HepG2 (cell line): ENCODE results near the gene PLXNB2. TPM values are rescaled to one million over a fixed set of nuclear protein-coding genes. Genes with fewer than 3 reads are reported as not detected.

ENCODE experiments used
- AKAP8 ChIP-seq: sonication (generic); formaldehyde crosslinking; IDR thresholded peaks from 2 replicates; pipeline ENCODE4 v1.5.1; 2020; ENCODE audit warnings: mild to moderate bottlenecking, missing genetic modification reagents
- EZH2 ChIP-seq: conservative IDR thresholded peaks from 2 replicates; pipeline ENCODE4 v1.6.1; 2012; ENCODE audit warnings: mild to moderate bottlenecking, low read depth, low read length, moderate library complexity
- GFI1 ChIP-seq: sonication (generic); formaldehyde crosslinking; IDR thresholded peaks from 2 replicates; pipeline ENCODE4 v1.5.0; 2020; ENCODE audit warnings: missing genetic modification reagents, mild to moderate bottlenecking, borderline replicate concordance
- HNRNPH1 ChIP-seq: fragments of 200-400 bp; formaldehyde crosslinking; optimal IDR thresholded peaks from 2 replicates; pipeline ENCODE3; 2017; ENCODE audit warnings: mild to moderate bottlenecking, low read depth, low read length
- HNRNPL ChIP-seq: fragments of 200-400 bp; formaldehyde crosslinking; IDR thresholded peaks from 2 replicates; pipeline ENCODE4 v1.6.1; 2017; ENCODE audit warnings: mild to moderate bottlenecking, low read depth, low read length
- SMAD1 ChIP-seq: sonication (generic); formaldehyde crosslinking; IDR thresholded peaks from 2 replicates; pipeline ENCODE4 v1.4.0; 2020; ENCODE audit warnings: missing genetic modification reagents, low read depth, mild to moderate bottlenecking, borderline replicate concordance
- TFAP4 ChIP-seq: sonication (generic); IDR thresholded peaks from 2 replicates; pipeline ENCODE4 v1.6.1; 2016; ENCODE audit warnings: low read depth, borderline replicate concordance
- TP53 ChIP-seq: sonication (generic); formaldehyde crosslinking; conservative IDR thresholded peaks from 2 replicates; pipeline ENCODE4 v1.4.0; 2020; ENCODE audit warnings: missing genetic modification reagents
- ZC3H13 ChIP-seq: sonication (generic); formaldehyde crosslinking; IDR thresholded peaks from 2 replicates; pipeline ENCODE4 v1.8.1; 2023; ENCODE audit warnings: mild to moderate bottlenecking, missing genetic modification reagents, moderate library complexity
- ZNF12 ChIP-seq: sonication (generic); formaldehyde crosslinking; IDR thresholded peaks from 2 replicates; pipeline ENCODE4 v1.5.0; 2020; ENCODE audit warnings: missing genetic modification reagents
- ZNF160 ChIP-seq: sonication (generic); formaldehyde crosslinking; IDR thresholded peaks from 2 replicates; pipeline ENCODE4 v1.8.0; 2022; ENCODE audit warnings: mild to moderate bottlenecking, inconsistent platforms, missing genetic modification reagents
- ZNF275 ChIP-seq: sonication (generic); formaldehyde crosslinking; IDR thresholded peaks from 2 replicates; pipeline ENCODE4 v1.8.0; 2022; ENCODE audit warnings: missing genetic modification reagents, mild to moderate bottlenecking, inconsistent platforms, borderline replicate concordance
- ZNF580 ChIP-seq: IDR thresholded peaks from 2 replicates; pipeline ENCODE4 v1.6.1; 2016; ENCODE audit warnings: low read depth, borderline replicate concordance
- ZNF740 ChIP-seq: sonication (generic); formaldehyde crosslinking; IDR thresholded peaks from 2 replicates; pipeline ENCODE4 v1.4.0; 2020; ENCODE audit warnings: missing genetic modification reagents
- ZSCAN9 ChIP-seq: IDR thresholded peaks from 2 replicates; pipeline ENCODE4 v1.6.1; 2016; ENCODE audit warnings: borderline replicate concordance
- polyA plus RNA-seq, 8 experiments: library from polyadenylated mRNA; depleted of rRNA in 3 of 8; stranded (reverse) in 7 of 8; unstranded in 1 of 8; fragments of >200 nt; fragmentation: Illumina TruSeq in 4 of 8; extraction: Trizol in 4 of 8; gene quantifications; 2 replicates each; pipeline versions ENCODE4 v1.2.1 to v1.2.3, GENCODE V29; 2011 to 2016; ENCODE audit warnings: low read depth in 4 of 8, missing spikeins in 1 of 8, mixed read lengths in 1 of 8; ENCODE audit not compliant: insufficient read depth in 1 of 8
- total RNA-seq, 5 experiments: library from RNA; depleted of rRNA; stranded (reverse); fragments of >200 nt; fragmentation: Illumina TruSeq; extraction: Trizol; gene quantifications; 2 replicates each; pipeline ENCODE4 v1.2.3, GENCODE V29; 2016; ENCODE audit warnings: low read depth in 1 of 5
- TF ChIP-seq, protein P1 (sequence below): sonication (generic); formaldehyde crosslinking; IDR thresholded peaks from 2 replicates; pipeline ENCODE4 v1.8.1; 2023; ENCODE audit warnings: mild to moderate bottlenecking, missing genetic modification reagents
- TF ChIP-seq, protein P2 (sequence below): sonication (generic); formaldehyde crosslinking; IDR thresholded peaks from 2 replicates; pipeline ENCODE4 v1.5.0; 2020; ENCODE audit warnings: missing genetic modification reagents, mild to moderate bottlenecking, borderline replicate concordance

Gene PLXNB2
- total and polyA plus RNA-seq, 2 of the 13 experiments (the other 11 are each of a cell fraction or from before 2014, with no cell fraction given), result 32.6 to 68.9 TPM

DNA sequence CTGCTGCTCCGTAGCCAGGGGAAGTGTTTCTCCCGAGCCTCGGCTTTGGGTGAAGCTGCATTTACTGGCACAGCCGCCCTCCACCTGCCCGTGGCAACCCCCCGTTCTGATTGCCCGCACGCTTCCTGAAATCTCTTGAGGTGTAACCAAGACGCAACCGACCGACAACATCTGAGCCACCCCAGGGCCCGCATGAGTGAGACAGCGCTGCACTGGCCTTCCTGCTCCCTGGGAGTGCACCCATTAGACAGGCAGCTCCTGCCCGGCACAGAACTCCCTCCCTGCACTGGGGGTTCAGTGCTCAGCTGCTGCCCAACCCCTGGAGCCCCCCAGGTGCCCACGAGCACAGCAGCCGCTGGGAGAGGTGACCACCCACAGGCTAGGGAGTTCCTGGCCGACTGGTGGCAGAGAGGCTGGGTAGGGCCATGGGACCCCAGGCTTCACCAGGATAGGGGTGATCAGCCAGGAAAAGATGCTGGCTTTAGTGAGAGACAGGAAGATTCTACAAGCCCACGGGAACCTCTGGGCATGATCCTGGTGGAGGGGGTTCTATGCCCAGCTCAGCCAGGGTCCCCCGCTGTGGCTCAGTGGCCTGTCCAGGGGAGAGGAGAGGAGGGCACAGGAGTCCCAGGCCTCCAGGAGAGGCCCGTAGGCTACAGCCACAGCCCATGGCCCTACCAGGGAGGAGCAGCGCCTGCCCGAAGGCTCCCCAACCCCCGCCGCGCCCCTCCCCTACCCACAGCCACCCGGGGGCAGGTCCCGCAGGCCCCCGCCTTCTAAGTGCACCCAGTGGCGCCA, 14.6 kb downstream of the PLXNB2 start (continued):
- TF ChIP-seq TFAP4, result no peak
- TF ChIP-seq, protein P1, sequence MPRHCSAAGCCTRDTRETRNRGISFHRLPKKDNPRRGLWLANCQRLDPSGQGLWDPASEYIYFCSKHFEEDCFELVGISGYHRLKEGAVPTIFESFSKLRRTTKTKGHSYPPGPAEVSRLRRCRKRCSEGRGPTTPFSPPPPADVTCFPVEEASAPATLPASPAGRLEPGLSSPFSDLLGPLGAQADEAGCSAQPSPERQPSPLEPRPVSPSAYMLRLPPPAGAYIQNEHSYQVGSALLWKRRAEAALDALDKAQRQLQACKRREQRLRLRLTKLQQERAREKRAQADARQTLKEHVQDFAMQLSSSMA (CRISPR knock-in tag), result no peak
- no peak for TF ChIP-seq ZSCAN9 (CRISPR knock-in tag)
- no peak for TF ChIP-seq HNRNPH1
- no peak for TF ChIP-seq TP53
- no peak for TF ChIP-seq ZNF12 (CRISPR knock-in tag)
- TF ChIP-seq AKAP8 (CRISPR knock-in tag), result 0 out of 2 replicates have a peak, but pooled peaks have one; percentile 7
- no peak for TF ChIP-seq ZNF275 (CRISPR knock-in tag)
- TF ChIP-seq ZNF740 (CRISPR knock-in tag), result no peak
- no peak for TF ChIP-seq ZC3H13 (CRISPR knock-in tag)
- TF ChIP-seq, protein P2, sequence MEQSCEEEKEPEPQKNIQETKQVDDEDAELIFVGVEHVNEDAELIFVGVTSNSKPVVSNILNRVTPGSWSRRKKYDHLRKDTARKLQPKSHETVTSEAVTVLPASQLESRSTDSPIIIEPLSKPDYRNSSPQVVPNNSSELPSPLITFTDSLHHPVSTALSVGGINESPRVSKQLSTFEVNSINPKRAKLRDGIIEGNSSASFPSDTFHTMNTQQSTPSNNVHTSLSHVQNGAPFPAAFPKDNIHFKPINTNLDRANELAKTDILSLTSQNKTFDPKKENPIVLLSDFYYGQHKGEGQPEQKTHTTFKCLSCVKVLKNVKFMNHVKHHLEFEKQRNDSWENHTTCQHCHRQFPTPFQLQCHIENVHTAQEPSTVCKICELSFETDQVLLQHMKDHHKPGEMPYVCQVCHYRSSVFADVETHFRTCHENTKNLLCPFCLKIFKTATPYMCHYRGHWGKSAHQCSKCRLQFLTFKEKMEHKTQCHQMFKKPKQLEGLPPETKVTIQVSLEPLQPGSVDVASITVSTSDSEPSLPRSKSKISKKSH (CRISPR knock-in tag), result peak; percentile 21; the same call in 1 of the 2 replicates
- TF ChIP-seq ZNF580, result no peak
- TF ChIP-seq EZH2, result no peak
- TF ChIP-seq ZNF160 (CRISPR knock-in tag), result 0 out of 2 replicates have a peak, but pooled peaks have one; percentile 28
- TF ChIP-seq GFI1 (CRISPR knock-in tag), result no peak
- TF ChIP-seq SMAD1, result no peak
- TF ChIP-seq HNRNPL, result peak; percentile 17; the same call in 1 of the 2 replicates
- TF ChIP-seq, all 625 proteins: peak for 8
